HEK293 (cell line): ENCODE results near the gene RSU1.

Experiments used
- CTCF ChIA-PET: fragments of 350-600 bp; formaldehyde crosslinking; extraction: SDS; loops from one replicate; lab custom pipeline; 2021; ENCODE audit warnings: antibody characterized with exemption; lab: Yijun Ruan, JAX
- POLR2A ChIA-PET: fragments of 300-600 bp; formaldehyde crosslinking; extraction: SDS; loops from one replicate; lab custom pipeline; 2020; ENCODE audit warnings: antibody characterized with exemption, inconsistent platforms; lab: Yijun Ruan, JAX
- H3K27ac ChIP-seq: fragments of 200-500 bp; sonication (Bioruptor generic); 2 replicates; pipeline ENCODE4 v1.5.1; 2014; ENCODE audit warnings: low read depth, low read length, control low read depth, inconsistent platforms; ENCODE audit errors: extremely low read depth
- H3K36me3 ChIP-seq, 2 experiments: fragments of 200-500 bp in 1 of 2; sonication (Bioruptor generic) in 1 of 2; 1 replicate in 1 of 2; 2 replicates in 1 of 2; pipeline ENCODE4 v1.5.1; 2014 to 2017; ENCODE audit warnings: inconsistent platforms in 2 of 2, low read length in 2 of 2; ENCODE audit not compliant: control insufficient read depth in 2 of 2, insufficient read depth in 1 of 2
- H3K4me1 ChIP-seq: fragments of 200-500 bp; sonication (Bioruptor generic); 2 replicates; pipeline ENCODE4 v1.5.1; 2014; ENCODE audit warnings: mild to moderate bottlenecking, low read length, inconsistent platforms; ENCODE audit not compliant: control insufficient read depth, insufficient read depth
- H3K4me3 ChIP-seq: 2 replicates; pipeline ENCODE4 v1.5.1; 2011; ENCODE audit warnings: low read depth, mild to moderate bottlenecking, control low read depth, low read length, moderate library complexity
- H3K9me3 ChIP-seq: fragments of 200-500 bp; sonication (Bioruptor generic); 2 replicates; pipeline ENCODE4 v1.5.1; 2014; ENCODE audit warnings: low read depth, low read length, inconsistent platforms; ENCODE audit not compliant: control insufficient read depth, insufficient read depth
- KLF9 ChIP-seq: fragments of 450-650 bp; formaldehyde crosslinking; IDR thresholded peaks from 2 replicates; pipeline ENCODE4 v1.5.1; 2016; ENCODE audit warnings: missing biosample characterization, missing genetic modification characterization, low read depth
- MYNN ChIP-seq: fragments of 450-650 bp; formaldehyde crosslinking; IDR thresholded peaks from 2 replicates; pipeline ENCODE4 v1.5.1; 2016; ENCODE audit warnings: missing biosample characterization, missing genetic modification characterization, borderline replicate concordance
- PRDM6 ChIP-seq: fragments of 450-650 bp; formaldehyde crosslinking; IDR thresholded peaks from 2 replicates; pipeline ENCODE4 v1.5.1; 2017; ENCODE audit warnings: missing biosample characterization, missing genetic modification characterization
- ZBTB48 ChIP-seq: fragments of 450-650 bp; formaldehyde crosslinking; IDR thresholded peaks from 2 replicates; pipeline ENCODE4 v1.5.1; 2016; ENCODE audit warnings: missing biosample characterization, missing genetic modification characterization
- ZNF121 ChIP-seq: fragments of 450-650 bp; formaldehyde crosslinking; IDR thresholded peaks from 2 replicates; pipeline ENCODE4 v1.5.1; 2016; ENCODE audit warnings: missing biosample characterization, missing genetic modification characterization
- ZNF23 ChIP-seq: fragments of 450-650 bp; formaldehyde crosslinking; IDR thresholded peaks from 2 replicates; pipeline ENCODE4 v1.5.1; 2016; ENCODE audit warnings: missing biosample characterization, missing genetic modification characterization, borderline replicate concordance
- ZNF266 ChIP-seq: fragments of 450-650 bp; formaldehyde crosslinking; IDR thresholded peaks from 2 replicates; pipeline ENCODE4 v1.5.1; 2016; ENCODE audit warnings: missing biosample characterization, missing genetic modification characterization, low read depth
- ZNF274 ChIP-seq, 2 experiments: fragments of 200-500 bp in 1 of 2; fragments of 450-650 bp in 1 of 2; sonication (Bioruptor generic) in 1 of 2; formaldehyde crosslinking in 1 of 2; IDR thresholded peaks; 2 replicates each; pipeline versions ENCODE4 v1.5.1 to v1.6.1; 2014 to 2016; ENCODE audit warnings: borderline replicate concordance in 1 of 2, inconsistent platforms in 1 of 2, low read length in 1 of 2, missing biosample characterization in 1 of 2, missing genetic modification characterization in 1 of 2
- ZNF280D ChIP-seq: fragments of 450-650 bp; formaldehyde crosslinking; IDR thresholded peaks from 2 replicates; pipeline ENCODE4 v1.5.1; 2016; ENCODE audit warnings: missing biosample characterization, missing genetic modification characterization
- ZNF324 ChIP-seq: fragments of 450-650 bp; formaldehyde crosslinking; IDR thresholded peaks from 2 replicates; pipeline ENCODE4 v1.5.1; 2016; ENCODE audit warnings: missing biosample characterization, missing genetic modification characterization
- ZNF335 ChIP-seq: fragments of 450-650 bp; formaldehyde crosslinking; conservative IDR thresholded peaks from 2 replicates; pipeline ENCODE4 v1.5.1; 2016; ENCODE audit warnings: missing biosample characterization, missing genetic modification characterization
- ZNF501 ChIP-seq: fragments of 450-650 bp; formaldehyde crosslinking; IDR thresholded peaks from 2 replicates; pipeline ENCODE4 v1.5.1; 2016; ENCODE audit warnings: missing biosample characterization, missing genetic modification characterization
- ZNF518A ChIP-seq: fragments of 450-650 bp; formaldehyde crosslinking; conservative IDR thresholded peaks from 2 replicates; pipeline ENCODE4 v1.5.1; 2016; ENCODE audit warnings: low read depth, missing biosample characterization, missing genetic modification characterization
- ZNF843 ChIP-seq: fragments of 450-650 bp; formaldehyde crosslinking; IDR thresholded peaks from 2 replicates; pipeline ENCODE4 v1.5.1; 2016; ENCODE audit warnings: missing biosample characterization, missing genetic modification characterization
- ZSCAN18 ChIP-seq: fragments of 450-650 bp; formaldehyde crosslinking; IDR thresholded peaks from 2 replicates; pipeline ENCODE4 v1.5.1; 2016; ENCODE audit warnings: missing biosample characterization, missing genetic modification characterization
- TF ChIP-seq, protein P1 (sequence below): fragments of 450-650 bp; formaldehyde crosslinking; optimal IDR thresholded peaks from 2 replicates; pipeline ENCODE3; 2016; ENCODE audit warnings: missing biosample characterization, mild to moderate bottlenecking, missing genetic modification characterization

The RSU1 gene

DNA sequence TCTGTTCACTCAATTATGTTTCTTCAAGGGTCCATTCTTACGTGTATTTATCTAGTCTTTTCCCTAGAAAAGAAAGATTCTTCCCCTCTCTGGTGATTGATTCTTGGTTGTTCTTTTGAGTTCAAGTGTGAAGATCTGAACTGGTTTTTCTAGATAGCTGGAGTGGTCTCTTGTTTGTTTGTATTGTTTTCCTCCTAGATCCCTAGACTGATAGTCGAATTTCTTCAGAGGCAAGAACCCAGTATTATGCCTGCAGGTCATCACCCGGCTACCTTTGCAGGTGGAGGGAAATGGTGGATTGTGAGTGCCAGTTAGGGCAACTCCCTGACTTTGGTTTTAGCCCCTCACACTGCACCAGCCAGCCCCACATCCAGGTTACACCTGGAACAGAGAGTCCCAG, 2.2 kb upstream of the RSU1 start (continued):
- no peak for TF ChIP-seq ZNF121 (tag by site-specific recombination)
- no peak for TF ChIP-seq PRDM6 (tag by site-specific recombination)

DNA sequence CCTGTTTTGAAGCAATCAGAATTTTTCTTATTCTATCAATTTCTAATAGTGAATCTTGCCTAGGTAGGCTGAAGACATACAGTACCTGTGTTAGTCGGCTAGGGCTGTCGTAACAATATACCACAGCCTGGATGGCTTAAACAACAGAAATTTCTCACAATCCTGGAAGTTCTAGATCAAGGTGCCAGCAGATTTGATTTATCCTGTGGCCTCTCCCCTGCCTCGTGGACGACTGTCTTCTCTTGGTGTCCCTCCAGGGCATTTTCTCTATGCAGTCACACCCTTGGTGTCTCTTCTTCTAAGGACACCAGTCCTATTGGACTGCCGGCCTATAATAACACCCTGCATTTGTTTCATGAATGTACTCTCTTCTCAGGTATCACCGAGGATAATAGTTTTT, 1.8 kb upstream of the RSU1 start:
- CTCF ChIA-PET, result no interaction called here
- Histone ChIP-seq H3K36me3 (no peaks in the 10 kb centered on the region; a peak in 1 of 3 replicates), H3K4me3 (no peak overlapping the region), H3K4me1 (peaks cover 3% of the 10 kb centered on the region), H3K9me3 (no peaks in the 10 kb centered on the region), H3K27ac (no peak overlapping the region)
- POLR2A ChIA-PET, result no interaction called here
- TF ChIP-seq MYNN (tag by site-specific recombination) (no peak), KLF9 (tag by site-specific recombination) (no peak), ZNF280D (tag by site-specific recombination) (no peak), ZNF518A (no peak), ZNF266 (tag by site-specific recombination) (no peak), ZBTB48 (tag by site-specific recombination) (no peak), ZNF843 (tag by site-specific recombination) (no peak), ZSCAN18 (tag by site-specific recombination) (no peak)

DNA sequence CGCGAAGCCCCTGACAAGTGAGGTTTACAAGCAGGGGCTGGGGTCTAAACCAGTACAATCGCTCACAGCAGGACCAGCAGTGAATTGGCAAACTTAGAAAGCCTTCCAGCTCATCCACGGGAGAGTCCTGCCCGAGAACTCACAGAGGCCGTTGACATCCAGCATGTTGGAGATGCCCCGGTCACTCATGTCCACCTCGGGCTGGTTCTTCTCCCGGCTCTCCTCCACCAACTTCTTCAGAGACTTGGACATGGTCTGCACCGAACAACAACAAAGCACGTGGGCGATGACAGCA, 447 bp downstream of the RSU1 start:
- peak overlapping the region; percentile 68 for H3K4me3 ChIP-seq
- H3K9me3 ChIP-seq, result no peaks in the 10 kb centered on the region
- POLR2A ChIA-PET, result interaction anchor here (0.8 to 1.6 kb wide), 4 partner anchors 384 to 957 kb away, joined by 3 to 5 read pairs (median 3); partner anchors contain the start of genes HACD1, MINDY3 and TRDMT1
- H3K36me3 ChIP-seq, result no peaks in the 10 kb centered on the region; a peak in 1 of 3 replicates
- H3K4me1 ChIP-seq, result peaks cover 3% of the 10 kb centered on the region
- TF ChIP-seq ZNF501 (tag by site-specific recombination) (0 out of 2 replicates have a peak, but pooled peaks have one; percentile 26), ZNF324 (tag by site-specific recombination) (no peak), ZNF335 (tag by site-specific recombination) (peak; percentile 27; the same call in 1 of the 2 replicates), ZNF274 (IDR thresholded peaks at IDR 0.05; ENCODE audit: low read length) (no peak), ZNF274 (tag by site-specific recombination; IDR thresholded peaks at IDR 0.05; ENCODE audit: borderline replicate concordance) (0 out of 2 replicates have a peak, but pooled peaks have one; percentile 26), ZNF23 (tag by site-specific recombination) (no peak)
- TF ChIP-seq, protein P1, sequence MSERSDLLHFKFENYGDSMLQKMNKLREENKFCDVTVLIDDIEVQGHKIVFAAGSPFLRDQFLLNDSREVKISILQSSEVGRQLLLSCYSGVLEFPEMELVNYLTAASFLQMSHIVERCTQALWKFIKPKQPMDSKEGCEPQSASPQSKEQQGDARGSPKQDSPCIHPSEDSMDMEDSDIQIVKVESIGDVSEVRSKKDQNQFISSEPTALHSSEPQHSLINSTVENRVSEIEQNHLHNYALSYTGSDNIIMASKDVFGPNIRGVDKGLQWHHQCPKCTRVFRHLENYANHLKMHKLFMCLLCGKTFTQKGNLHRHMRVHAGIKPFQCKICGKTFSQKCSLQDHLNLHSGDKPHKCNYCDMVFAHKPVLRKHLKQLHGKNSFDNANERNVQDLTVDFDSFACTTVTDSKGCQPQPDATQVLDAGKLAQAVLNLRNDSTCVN (tag by site-specific recombination), result peak; percentile 19
- CTCF ChIA-PET, result interaction anchor here (0.6 to 1.4 kb wide), 4 partner anchors 9 to 1767 kb away, joined by 3 to 10 read pairs (median 4); no protein-coding TSS in a partner anchor
- peak overlapping the region; percentile 42 for H3K27ac ChIP-seq
